ENCODE results near the gene BRME1.

The BRME1 gene

DNA sequence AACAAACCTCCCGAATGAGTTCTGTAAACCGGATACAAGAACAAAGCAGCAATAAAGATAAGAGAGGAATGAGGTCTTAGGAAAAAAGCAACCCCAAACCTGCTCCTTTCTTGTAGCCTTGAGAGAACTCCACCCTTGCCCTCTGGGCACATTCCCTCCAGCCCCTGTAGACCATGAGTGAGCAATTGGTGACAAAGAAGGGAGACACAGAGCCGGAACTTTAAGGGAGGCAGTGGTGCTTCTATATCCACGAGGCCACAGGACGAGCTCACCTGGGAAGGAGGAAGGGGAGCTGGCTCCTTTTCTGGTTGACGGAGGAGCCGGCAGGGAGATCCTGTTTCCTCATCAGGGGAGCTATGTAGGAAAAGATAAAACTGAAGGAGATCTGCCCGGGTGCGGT, 13.0 kb downstream of the BRME1 start:
- in situ Hi-C loops (cut with HindIII; ENCODE audit: low sequenced_read_pairs), result loop anchor here (25.0 kb wide), 1 partner anchor 194 kb away; the partner anchor contains the start of genes C19orf67 and SAMD1

DNA sequence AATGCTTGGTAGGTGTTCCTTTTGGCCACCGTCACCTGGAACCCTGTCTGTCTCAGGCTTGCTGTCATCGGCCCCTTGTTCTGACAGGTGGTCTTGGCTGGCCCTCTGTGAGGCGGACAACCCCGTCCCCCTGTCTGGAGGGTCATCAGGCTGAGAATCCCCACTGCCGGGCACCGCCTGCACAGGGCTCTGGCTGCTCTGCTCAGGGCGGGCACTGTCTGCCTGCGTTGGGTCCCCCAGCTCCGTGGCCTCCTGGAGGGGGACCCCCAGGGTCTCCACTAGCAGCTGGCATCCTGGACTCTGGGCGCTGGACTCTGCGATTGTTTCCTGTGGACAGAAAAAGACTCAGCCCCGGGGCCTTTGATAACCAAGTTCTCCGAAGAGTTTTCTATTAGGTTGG, 15.8 kb downstream of the BRME1 start:
- in situ Hi-C loops (cut with HindIII; ENCODE audit: low sequenced_read_pairs), result loop anchor here (25.0 kb wide), 1 partner anchor 197 kb away; the partner anchor contains the start of genes C19orf67 and SAMD1

DNA sequence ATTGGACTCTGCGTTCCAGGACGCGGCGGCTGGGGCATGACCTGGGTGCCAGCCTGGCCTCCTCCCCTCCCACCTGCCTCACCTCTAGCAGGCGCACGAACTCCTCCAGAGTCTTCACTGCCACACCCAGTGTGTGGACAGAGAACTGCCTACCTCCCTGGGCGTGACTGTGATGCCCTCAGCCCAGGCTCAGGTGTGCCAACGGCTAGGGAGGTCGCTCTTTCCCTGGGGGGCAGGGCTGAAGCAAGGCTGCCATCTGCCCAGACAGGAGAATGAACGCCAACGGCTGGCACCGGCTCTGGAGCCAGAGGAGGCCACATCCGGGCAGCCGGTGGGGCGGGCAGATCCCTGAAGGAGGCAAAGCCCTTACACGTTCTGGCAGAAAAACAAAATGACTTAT, 17.6 kb downstream of the BRME1 start:
- in situ Hi-C loops (cut with HindIII; ENCODE audit: low sequenced_read_pairs), result loop anchor here (25.0 kb wide), 1 partner anchor 199 kb away; the partner anchor contains the start of genes C19orf67 and SAMD1

DNA sequence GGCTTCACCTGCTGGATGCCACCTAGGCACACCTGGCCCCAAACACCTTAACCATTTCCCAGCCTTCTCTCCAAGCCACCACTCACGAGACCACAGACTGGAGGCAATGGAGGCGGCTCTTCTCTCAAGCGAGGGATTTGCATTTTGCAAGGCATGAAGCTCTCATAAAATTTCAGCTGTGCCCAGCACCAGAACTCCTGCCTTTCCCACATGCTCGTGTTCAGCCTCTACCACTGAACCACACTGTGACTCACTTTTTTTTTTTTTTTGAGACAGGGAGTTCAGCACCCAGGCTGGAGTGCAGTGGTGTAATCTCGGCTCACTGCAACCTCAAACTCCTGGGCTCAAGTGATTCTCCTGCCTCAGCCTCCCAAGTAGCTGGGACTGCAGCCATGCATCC, 18.4 kb downstream of the BRME1 start:
- in situ Hi-C loops (cut with HindIII; ENCODE audit: low sequenced_read_pairs), result loop anchor here (25.0 kb wide), 1 partner anchor 200 kb away; the partner anchor contains the start of genes C19orf67 and SAMD1

DNA sequence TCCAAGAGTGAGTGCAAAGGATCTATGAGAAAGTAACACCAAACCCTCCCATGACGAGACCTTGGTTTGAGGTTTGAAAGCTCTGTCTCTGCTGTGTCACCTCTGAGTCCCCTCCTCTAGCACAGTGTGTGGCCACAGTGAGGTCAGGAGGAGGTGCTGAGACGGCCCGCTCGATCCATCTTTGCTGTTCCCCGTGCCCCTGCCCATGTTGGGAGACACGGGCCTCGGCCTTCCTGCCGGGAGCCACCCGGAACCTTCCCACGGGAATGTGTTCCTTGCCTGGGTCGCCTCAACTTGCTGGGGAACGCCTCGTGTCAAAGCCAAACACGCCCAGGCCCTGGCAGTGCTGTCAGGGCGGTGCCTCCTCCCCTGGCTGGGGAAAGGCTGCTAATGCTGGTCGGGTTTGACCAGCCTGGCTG, 18.9 kb downstream of the BRME1 start:
- in situ Hi-C loops (cut with HindIII; ENCODE audit: low sequenced_read_pairs), result loop anchor here (25.0 kb wide), 1 partner anchor 200 kb away; the partner anchor contains the start of genes C19orf67 and SAMD1

GRCh38 chr19:13885826-13886365, 20.0 kb downstream of the BRME1 start:
- in situ Hi-C loops (cut with HindIII; ENCODE audit: low sequenced_read_pairs), result loop anchor here (25.0 kb wide), 1 partner anchor 201 kb away; the partner anchor contains the start of genes C19orf67 and SAMD1

GRCh38 chr19:13884726-13885591, 21.0 kb downstream of the BRME1 start:
- in situ Hi-C loops (cut with HindIII; ENCODE audit: low sequenced_read_pairs), result loop anchor here (25.0 kb wide), 1 partner anchor 202 kb away; the partner anchor contains the start of genes C19orf67 and SAMD1

GRCh38 chr19:13883516-13884064, 22.3 kb downstream of the BRME1 start:
- in situ Hi-C loops (cut with HindIII; ENCODE audit: low sequenced_read_pairs), result loop anchor here (25.0 kb wide), 1 partner anchor 204 kb away; the partner anchor contains the start of genes C19orf67 and SAMD1

GRCh38 chr19:13882836-13883235, 23.1 kb downstream of the BRME1 start:
- in situ Hi-C loops (cut with HindIII; ENCODE audit: low sequenced_read_pairs), result loop anchor here (25.0 kb wide), 1 partner anchor 204 kb away; the partner anchor contains the start of genes C19orf67 and SAMD1

DNA sequence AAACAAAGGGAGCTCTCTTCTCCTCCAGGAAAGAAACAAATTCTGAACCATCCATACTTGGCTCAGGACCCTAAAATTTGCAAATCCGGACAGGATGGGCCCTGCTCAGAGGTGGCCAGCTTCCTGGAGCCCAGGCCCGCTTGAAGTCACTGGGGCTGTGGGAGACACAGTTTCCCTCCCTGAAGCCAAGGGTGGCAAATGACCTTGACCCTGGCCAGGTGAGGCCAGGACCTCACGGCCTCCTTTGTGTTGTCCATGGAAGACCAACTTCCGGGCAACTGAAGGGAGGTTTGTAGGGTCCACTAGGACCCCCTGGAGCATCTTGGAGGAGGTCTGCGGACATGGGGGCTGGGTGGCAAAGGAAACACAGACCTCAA, 23.5 kb downstream of the BRME1 start:
- in situ Hi-C loops (cut with HindIII; ENCODE audit: low sequenced_read_pairs), result loop anchor here (25.0 kb wide), 1 partner anchor 205 kb away; the partner anchor contains the start of genes C19orf67 and SAMD1

DNA sequence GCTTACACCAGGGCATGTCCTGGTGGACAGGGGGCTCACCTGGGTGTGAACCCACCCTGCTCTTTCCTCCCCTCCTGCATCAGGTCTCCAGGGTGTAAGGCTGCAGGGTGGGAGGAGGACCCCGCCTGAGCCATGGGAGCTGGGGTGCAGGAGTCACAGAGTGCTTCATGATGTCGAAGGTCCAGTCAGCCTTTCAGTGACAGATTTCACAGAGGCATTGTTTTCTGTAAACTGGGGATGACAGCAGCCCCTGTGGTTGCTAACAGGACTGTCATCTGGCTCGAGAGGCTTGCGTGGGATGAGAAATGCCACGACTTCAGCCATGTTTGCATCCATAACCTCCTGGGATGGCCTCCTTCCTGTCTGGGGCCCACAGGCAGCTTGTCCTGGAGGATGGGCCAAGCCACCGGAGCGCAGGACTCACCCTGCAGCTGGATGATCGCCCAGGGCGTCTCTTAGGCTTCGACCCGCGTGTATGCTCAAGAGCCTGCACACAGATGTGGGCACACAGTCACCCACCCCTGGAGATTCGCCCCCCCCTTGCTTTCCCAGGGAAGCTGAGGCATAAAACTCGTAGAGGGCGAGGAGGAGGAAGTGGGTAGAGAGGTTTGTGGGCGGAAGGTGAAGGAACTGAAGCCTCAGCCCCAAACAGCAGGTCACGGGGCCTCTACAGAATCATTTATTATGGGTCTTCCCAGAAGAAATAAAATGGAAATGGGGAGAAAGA, 24.1 kb downstream of the BRME1 start:
- in situ Hi-C loops (cut with HindIII; ENCODE audit: low sequenced_read_pairs), result loop anchor here (25.0 kb wide), 1 partner anchor 205 kb away; the partner anchor contains the start of genes C19orf67 and SAMD1

- in situ Hi-C loops (cut with HindIII; ENCODE audit: low sequenced_read_pairs), result loop anchor here (25.0 kb wide), 1 partner anchor 206 kb away; the partner anchor contains the start of genes C19orf67 and SAMD1
Measured at GRCh38 chr19:13881251-13881691, 24.6 kb downstream of the BRME1 start.

GRCh38 chr19:13880059-13881043, 25.6 kb downstream of the BRME1 start:
- in situ Hi-C loops (cut with HindIII; ENCODE audit: low sequenced_read_pairs), result loop anchor here (25.0 kb wide), 1 partner anchor 207 kb away; the partner anchor contains the start of genes C19orf67 and SAMD1

DNA sequence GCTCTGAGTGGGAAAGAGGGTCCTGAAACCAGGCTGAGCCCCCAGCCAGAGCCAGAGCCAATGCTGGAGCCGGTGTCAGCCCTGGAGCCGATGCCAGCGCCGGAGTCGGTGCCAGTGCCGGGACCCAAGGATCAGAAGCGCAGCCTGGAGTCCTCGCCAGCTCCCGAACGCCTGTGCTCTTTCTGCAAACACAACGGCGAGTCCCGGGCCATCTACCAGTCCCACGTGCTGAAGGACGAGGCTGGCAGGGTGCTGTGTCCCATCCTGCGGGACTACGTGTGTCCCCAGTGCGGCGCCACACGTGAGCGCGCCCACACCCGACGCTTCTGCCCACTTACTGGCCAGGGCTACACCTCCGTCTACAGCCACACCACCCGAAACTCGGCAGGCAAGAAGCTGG, 28.6 kb downstream of the BRME1 start:
- in situ Hi-C loops (cut with HindIII; ENCODE audit: low sequenced_read_pairs), result loop anchor here (25.0 kb wide), 1 partner anchor 210 kb away; the partner anchor contains the start of genes C19orf67 and SAMD1

- in situ Hi-C loops (cut with HindIII; ENCODE audit: low sequenced_read_pairs), result loop anchor here (25.0 kb wide), 1 partner anchor 210 kb away; the partner anchor contains the start of genes C19orf67 and SAMD1
Measured at GRCh38 chr19:13876834-13877233, 29.1 kb downstream of the BRME1 start, which contains the start of gene NANOS3. TSS of gene NANOS3 (plus strand) at chr19:13877134. CDS start at chr19:13877249, 115 bp downstream.

DNA sequence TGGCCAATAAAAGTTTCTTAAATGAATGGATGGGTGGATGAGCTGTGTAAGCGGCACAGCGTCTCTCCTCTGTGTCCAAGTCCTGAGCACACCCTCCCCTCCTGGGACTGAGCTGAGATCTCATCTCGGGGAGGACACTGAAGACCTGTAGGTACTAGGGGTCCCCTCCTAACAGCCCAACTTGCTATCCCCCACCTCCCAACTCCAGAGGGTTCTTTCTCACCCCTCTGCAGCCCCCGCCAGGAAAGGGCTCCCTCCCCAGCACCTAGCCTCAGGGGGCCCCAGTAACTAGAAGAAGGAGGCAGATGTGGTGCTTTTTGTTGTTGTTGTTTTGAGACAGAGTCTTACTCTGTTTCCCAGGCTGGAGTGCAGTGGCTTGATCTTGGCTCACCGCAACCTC, 30.1 kb downstream of the BRME1 start:
- in situ Hi-C loops (cut with HindIII; ENCODE audit: low sequenced_read_pairs), result loop anchor here (25.0 kb wide), 1 partner anchor 211 kb away; the partner anchor contains the start of genes C19orf67 and SAMD1

DNA sequence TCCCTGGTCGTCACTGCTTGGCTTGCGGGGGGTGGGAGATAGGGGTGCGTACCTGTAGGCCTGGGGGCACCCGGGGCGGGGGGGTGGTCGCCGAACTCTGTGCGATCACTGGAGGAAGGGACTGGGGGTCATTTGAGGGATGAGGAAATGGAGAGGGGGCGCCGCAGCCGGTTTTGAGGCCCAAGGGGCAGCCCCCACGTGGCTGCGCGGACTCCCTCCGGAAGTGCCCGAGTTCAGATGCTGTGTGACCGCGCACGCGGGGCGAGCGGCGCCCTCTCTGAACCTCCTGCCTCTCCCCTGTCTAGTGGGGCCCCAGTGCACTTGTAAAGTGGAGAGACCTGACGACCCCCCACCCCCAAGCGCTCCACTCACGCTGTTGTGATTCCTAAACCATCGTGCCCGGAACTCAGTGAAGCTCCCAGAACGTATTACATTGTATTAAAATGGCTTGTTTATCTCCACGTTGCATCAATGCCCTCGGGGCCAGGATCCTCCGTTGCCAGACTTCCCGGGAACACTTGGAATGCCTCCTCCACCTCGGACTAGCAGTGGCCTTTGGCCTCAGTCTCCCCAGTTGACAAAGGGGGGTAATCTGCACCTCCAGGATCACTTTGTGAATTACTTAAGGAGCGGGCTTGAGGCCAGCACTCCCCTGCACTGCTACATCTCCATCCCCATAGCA, 31.9 kb downstream of the BRME1 start:
- in situ Hi-C loops (cut with HindIII; ENCODE audit: low sequenced_read_pairs), result no loop called here

Measured in DLD1 (cell line).